BE2C (cell line): ENCODE measurements around the gene MGAT4A.

ENCODE experiments used
- DNase-seq: peaks from one replicate; pipeline ENCODE4 v3.0.0-alpha.2; 2020
- H3K27me3 ChIP-seq: fragments of 250-450 bp; sonication (Bioruptor Pico); 2 replicates; pipeline ENCODE4 v1.5.1; 2020; ENCODE audit warnings: mild to moderate bottlenecking
- H3K36me3 ChIP-seq: fragments of 250-450 bp; sonication (Bioruptor Pico); 2 replicates; pipeline ENCODE4 v1.5.1; 2020; ENCODE audit warnings: mild to moderate bottlenecking
- H3K4me1 ChIP-seq: fragments of 250-450 bp; sonication (Bioruptor Pico); 2 replicates; pipeline ENCODE4 v1.5.1; 2020
- H3K4me3 ChIP-seq: 2 replicates; pipeline ENCODE4 v1.5.1; 2011; ENCODE audit warnings: low read depth, low read length
- H3K9me3 ChIP-seq: fragments of 250-450 bp; sonication (Bioruptor Pico); 2 replicates; pipeline ENCODE4 v1.5.1; 2020
- TF ChIP-seq, protein P1 (sequence below): IDR thresholded peaks from 2 replicates; pipeline ENCODE4 v1.5.1; 2012; ENCODE audit warnings: mild to moderate bottlenecking, low read depth, low read length

MGAT4A gene

DNA sequence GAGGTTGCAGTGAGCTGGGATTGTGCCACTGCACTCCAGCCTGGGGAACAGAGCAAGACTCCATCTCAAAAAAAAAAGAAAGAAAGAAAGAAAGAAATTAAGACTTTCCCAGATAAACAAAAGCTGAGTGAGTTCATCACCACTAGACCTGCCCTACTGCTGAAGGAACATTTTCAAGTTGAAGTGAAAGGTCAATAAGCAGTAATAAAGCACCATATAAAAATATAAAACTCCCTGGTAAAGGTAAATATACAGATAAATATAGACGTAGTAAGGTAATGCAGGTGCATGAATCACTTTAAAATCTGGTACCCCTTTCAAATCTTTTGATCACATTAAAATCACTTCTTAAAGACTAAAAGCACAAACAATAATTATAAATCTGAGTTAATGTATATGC lies 79.9 kb downstream of the MGAT4A start:
- Histone ChIP-seq H3K36me3 (no peaks in the 10 kb centered on the region), H3K27me3 (no peaks in the 10 kb centered on the region), H3K4me3 (no peak overlapping the region), H3K9me3 (no peaks in the 10 kb centered on the region), H3K4me1 (no peaks in the 10 kb centered on the region)
- TF ChIP-seq, protein P1, sequence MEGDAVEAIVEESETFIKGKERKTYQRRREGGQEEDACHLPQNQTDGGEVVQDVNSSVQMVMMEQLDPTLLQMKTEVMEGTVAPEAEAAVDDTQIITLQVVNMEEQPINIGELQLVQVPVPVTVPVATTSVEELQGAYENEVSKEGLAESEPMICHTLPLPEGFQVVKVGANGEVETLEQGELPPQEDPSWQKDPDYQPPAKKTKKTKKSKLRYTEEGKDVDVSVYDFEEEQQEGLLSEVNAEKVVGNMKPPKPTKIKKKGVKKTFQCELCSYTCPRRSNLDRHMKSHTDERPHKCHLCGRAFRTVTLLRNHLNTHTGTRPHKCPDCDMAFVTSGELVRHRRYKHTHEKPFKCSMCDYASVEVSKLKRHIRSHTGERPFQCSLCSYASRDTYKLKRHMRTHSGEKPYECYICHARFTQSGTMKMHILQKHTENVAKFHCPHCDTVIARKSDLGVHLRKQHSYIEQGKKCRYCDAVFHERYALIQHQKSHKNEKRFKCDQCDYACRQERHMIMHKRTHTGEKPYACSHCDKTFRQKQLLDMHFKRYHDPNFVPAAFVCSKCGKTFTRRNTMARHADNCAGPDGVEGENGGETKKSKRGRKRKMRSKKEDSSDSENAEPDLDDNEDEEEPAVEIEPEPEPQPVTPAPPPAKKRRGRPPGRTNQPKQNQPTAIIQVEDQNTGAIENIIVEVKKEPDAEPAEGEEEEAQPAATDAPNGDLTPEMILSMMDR = no peak
- no peak for DNase-seq

DNA sequence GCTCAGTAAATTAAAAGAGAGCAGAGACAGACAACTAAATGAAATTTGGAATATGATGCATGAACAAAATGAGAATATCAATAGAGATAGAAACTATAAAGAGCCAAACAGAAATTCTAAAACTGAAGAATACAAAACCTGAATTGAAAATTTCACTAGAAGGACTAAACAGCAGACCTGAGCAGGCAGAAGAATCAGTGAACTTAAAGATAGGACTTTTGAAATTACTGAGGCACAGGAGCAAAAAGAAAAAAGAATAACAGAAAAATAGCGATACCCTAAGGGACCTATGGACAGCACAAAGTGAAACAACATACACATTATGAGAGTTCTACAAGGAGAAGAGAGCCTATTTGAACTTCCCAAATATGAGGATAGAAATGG lies 80.9 kb downstream of the MGAT4A start:
- Histone ChIP-seq H3K4me1 (no peaks in the 10 kb centered on the region), H3K36me3 (no peaks in the 10 kb centered on the region), H3K4me3 (no peak overlapping the region), H3K9me3 (no peaks in the 10 kb centered on the region), H3K27me3 (no peaks in the 10 kb centered on the region)
- TF ChIP-seq, protein P1 = no peak
- no peak for DNase-seq

DNA sequence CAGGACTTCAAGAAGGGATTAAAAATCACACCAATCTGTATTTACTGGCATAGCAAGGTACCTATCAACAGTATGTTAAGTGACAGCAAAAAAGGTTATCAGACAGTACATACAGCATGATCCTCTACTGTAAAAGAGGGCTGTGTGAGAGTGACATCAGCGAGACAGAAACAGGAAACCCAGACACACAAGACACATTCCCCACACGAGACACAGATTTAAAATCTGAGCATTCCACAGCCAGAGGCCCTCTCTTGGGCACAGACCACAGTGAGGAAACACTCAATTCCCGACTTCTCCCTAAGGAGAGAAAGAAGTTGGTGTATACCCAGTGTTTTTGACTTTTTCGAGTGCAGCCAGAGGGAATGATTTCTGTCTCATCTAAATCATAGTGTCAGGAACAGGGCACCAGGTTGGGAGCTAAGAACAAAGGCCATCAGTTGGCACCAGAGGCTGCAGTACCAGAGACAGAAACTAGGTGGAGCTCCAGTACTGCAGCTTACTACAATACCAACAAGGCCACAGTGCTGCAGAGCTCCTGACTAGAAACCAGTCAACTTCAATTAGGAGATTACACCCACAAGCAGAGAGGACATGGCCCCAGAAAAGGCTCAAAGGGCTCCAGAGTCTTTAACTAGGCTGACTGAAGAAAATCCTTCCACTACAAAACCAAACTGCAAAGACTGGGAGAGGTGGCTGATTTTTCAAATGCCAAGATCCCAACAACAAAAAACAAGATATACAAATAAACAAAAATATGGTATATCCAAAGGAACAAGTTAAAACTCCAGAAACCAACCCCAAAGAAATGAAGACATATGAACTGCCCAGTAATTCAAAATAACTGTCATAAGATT lies 81.6 kb downstream of the MGAT4A start:
- Histone ChIP-seq H3K27me3 (no peaks in the 10 kb centered on the region), H3K36me3 (no peaks in the 10 kb centered on the region), H3K4me3 (no peak overlapping the region), H3K9me3 (no peaks in the 10 kb centered on the region), H3K4me1 (no peaks in the 10 kb centered on the region)
- DNase-seq = peak; percentile 62
- TF ChIP-seq, protein P1 = peak; percentile 94

DNA sequence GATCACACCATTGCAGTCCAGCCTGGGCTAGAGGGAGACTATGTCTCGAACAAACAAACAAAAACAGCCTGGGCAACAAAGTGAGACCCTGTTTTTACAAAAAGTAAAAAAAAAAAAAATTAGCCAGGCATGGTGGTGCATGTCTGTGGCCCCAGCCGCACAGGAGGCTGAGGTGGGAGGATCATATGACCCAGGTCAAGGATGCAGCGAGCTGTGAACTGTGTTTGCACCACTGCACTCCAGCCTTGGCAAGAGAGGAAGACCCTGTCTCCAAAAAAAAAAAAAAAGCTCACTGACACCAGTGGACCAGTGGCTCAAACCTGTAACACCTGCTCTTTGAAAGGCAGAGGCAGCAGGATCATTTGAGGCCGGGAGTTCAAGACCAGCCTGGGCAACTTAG lies 82.5 kb downstream of the MGAT4A start:
- Histone ChIP-seq H3K4me1 (no peaks in the 10 kb centered on the region), H3K4me3 (no peak overlapping the region), H3K9me3 (no peaks in the 10 kb centered on the region), H3K27me3 (no peaks in the 10 kb centered on the region), H3K36me3 (no peaks in the 10 kb centered on the region)
- no peak for DNase-seq
- TF ChIP-seq, protein P1 = no peak

DNA sequence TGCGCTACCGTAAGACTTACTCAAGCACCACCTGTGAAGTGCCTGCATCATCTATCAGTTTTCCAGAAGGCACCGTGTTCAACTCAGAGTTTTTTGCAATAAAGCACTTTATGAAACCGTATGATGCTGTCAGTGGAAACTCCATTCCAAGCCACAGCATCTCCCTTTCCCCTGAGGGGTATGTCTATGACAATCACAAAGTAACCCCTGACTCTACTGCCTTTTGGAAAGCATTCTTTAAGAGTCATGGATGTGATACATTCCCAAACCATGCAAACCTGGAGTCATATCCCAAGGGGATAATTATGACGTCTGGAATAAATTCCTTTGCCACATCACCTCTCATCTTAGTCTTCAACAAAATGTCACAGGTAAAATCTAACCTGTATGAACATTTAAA lies 83.3 kb downstream of the MGAT4A start:
- TF ChIP-seq, protein P1 = no peak
- no peak overlapping the region for H3K4me3 ChIP-seq
- no peak for DNase-seq
- no peaks in the 10 kb centered on the region for H3K27me3 ChIP-seq
- no peaks in the 10 kb centered on the region for H3K9me3 ChIP-seq
- no peaks in the 10 kb centered on the region for H3K36me3 ChIP-seq
- no peaks in the 10 kb centered on the region for H3K4me1 ChIP-seq

DNA sequence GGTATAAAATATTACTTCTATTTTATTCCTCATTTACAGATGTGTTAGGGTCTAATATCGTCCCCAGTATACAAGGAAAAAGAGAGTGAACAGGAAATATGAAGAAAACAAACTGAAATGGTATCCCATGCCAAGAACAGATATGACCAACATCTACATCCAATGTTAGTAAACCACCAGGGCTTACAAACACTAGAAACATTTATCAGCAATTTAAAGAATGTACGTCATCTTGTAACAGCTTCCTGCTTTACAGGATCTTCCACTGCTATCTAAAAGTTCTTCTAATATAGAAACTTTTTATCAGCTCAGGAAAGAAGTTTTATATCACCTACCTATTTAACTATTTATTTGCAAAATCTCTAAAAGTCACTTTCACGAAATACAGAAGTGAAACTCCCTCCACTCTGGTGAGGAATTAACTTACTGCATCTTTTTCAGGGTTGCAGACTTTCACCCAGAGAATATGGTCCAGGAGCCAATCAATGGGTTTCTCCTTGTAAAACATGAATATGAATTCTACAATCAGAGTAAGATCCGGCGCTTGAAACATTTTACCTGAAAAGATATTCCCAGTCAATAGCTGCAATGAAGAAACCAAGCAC lies 87.3 kb downstream of the MGAT4A start:
- TF ChIP-seq, protein P1 = no peak
- Histone ChIP-seq H3K4me3 (no peak overlapping the region), H3K36me3 (no peaks in the 10 kb centered on the region), H3K27me3 (no peaks in the 10 kb centered on the region), H3K9me3 (no peaks in the 10 kb centered on the region), H3K4me1 (no peaks in the 10 kb centered on the region)
- no peak for DNase-seq
